ENCODE measurements around the gene KRT33B.

GRCh38 chr17:41417576-41418015, 48.0 kb upstream of the KRT33B start:
- TF ChIP-seq POLR2AphosphoS5 (IDR thresholded peaks at IDR 0.05; ENCODE audit: low read depth, low read length) (no peak), CTCF (IDR thresholded peaks at IDR 0.05) (peak; percentile 65), TCF7L2 (IDR thresholded peaks at IDR 0.05; ENCODE audit: low read depth, low read length) (no peak), REST (IDR thresholded peaks at IDR 0.05; ENCODE audit: insufficient read depth in 1 of 2, low read depth in 2 of 2, low read length in 1 of 2) (no peak)

All from Panc1 (cell line).